K562 (cell line): ENCODE measurements around the gene PMPCA.

Experiments used
- ARHGAP35 ChIP-seq: fragments of 450-650 bp; IDR thresholded peaks from 2 replicates; pipeline ENCODE4 v1.6.1; 2018; ENCODE audit not compliant: partially characterized antibody
- FOS ChIP-seq: IDR thresholded peaks from 3 replicates; pipeline ENCODE4 v1.6.1; 2011; ENCODE audit not compliant: insufficient read length; ENCODE audit errors: extremely low read depth
- GTF2F1 ChIP-seq: IDR thresholded peaks from 2 replicates; pipeline ENCODE4 v1.6.1; 2011; ENCODE audit warnings: low read depth, low read length, improper control_type of control experiment
- POLR2A ChIP-seq: fragments of 450-650 bp; conservative IDR thresholded peaks from 2 replicates; pipeline ENCODE4 v1.6.1; 2016
- TCF3 ChIP-seq: sonication (generic); formaldehyde crosslinking; IDR thresholded peaks from 2 replicates; pipeline ENCODE4 v1.4.0; 2020; ENCODE audit warnings: mild to moderate bottlenecking, missing genetic modification reagents
- ZFP36 ChIP-seq: fragments of 150-350 bp; IDR thresholded peaks from 2 replicates; pipeline ENCODE4 v1.6.1; 2018; ENCODE audit warnings: low read length, low read depth; ENCODE audit not compliant: partially characterized antibody
- ZNF146 ChIP-seq: IDR thresholded peaks from one replicate; pipeline ENCODE4 v1.6.1; 2018; ENCODE audit warnings: missing compliant biosample characterization; ENCODE audit not compliant: unreplicated experiment
- TF ChIP-seq, protein P1 (sequence below): IDR thresholded peaks from 2 replicates; pipeline ENCODE4 v1.6.1; 2016; ENCODE audit warnings: missing genetic modification characterization, missing compliant biosample characterization
- TF ChIP-seq, protein P2 (sequence below), 3 experiments: IDR thresholded peaks in 2 of 3; conservative IDR thresholded peaks in 1 of 3; 2 replicates each; pipeline ENCODE4 v1.5.1; 2011 to 2012; ENCODE audit warnings: low read length in 3 of 3, mild to moderate bottlenecking in 3 of 3, control low read depth in 2 of 3, improper control_type of control experiment in 1 of 3, inconsistent platforms in 1 of 3, low read depth in 1 of 3, mixed read lengths in 1 of 3, moderate library complexity in 1 of 3; ENCODE audit not compliant: insufficient read depth in 2 of 3
- TF ChIP-seq, protein P3 (sequence below): fragments of 450-650 bp; IDR thresholded peaks from 2 replicates; pipeline ENCODE4 v1.6.1; 2016; ENCODE audit warnings: low read depth
- TF ChIP-seq, protein P4 (sequence below): fragments of 450-650 bp; IDR thresholded peaks from one replicate; pipeline ENCODE4 v1.6.1; 2018; ENCODE audit warnings: mild to moderate bottlenecking, moderate library complexity; ENCODE audit not compliant: partially characterized antibody

DNA sequence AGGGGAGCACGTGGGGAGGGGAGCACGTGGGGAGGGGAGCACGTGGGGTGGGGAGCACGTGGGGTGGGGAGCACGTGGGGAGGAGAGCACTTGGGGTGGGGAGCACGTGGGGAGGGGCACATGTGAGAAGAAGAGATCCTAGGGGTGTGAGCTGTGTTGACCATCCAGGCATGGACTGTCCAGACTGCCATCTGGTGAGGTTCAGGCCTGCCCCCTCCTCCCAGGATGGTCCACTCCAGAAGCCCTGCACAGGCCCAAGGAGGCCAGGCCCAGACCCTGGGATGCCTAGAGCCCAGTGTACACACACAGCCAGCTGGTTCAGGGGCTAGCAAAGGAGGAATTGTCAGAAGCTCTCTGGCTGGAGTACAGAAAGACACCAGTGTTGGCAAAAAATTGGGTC is 12.8 kb upstream of the PMPCA start:
- TF ChIP-seq, protein P1, sequence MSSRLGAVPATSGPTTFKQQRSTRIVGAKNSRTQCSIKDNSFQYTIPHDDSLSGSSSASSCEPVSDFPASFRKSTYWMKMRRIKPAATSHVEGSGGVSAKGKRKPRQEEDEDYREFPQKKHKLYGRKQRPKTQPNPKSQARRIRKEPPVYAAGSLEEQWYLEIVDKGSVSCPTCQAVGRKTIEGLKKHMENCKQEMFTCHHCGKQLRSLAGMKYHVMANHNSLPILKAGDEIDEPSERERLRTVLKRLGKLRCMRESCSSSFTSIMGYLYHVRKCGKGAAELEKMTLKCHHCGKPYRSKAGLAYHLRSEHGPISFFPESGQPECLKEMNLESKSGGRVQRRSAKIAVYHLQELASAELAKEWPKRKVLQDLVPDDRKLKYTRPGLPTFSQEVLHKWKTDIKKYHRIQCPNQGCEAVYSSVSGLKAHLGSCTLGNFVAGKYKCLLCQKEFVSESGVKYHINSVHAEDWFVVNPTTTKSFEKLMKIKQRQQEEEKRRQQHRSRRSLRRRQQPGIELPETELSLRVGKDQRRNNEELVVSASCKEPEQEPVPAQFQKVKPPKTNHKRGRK (tag), result no peak
- TF ChIP-seq, protein P2, sequence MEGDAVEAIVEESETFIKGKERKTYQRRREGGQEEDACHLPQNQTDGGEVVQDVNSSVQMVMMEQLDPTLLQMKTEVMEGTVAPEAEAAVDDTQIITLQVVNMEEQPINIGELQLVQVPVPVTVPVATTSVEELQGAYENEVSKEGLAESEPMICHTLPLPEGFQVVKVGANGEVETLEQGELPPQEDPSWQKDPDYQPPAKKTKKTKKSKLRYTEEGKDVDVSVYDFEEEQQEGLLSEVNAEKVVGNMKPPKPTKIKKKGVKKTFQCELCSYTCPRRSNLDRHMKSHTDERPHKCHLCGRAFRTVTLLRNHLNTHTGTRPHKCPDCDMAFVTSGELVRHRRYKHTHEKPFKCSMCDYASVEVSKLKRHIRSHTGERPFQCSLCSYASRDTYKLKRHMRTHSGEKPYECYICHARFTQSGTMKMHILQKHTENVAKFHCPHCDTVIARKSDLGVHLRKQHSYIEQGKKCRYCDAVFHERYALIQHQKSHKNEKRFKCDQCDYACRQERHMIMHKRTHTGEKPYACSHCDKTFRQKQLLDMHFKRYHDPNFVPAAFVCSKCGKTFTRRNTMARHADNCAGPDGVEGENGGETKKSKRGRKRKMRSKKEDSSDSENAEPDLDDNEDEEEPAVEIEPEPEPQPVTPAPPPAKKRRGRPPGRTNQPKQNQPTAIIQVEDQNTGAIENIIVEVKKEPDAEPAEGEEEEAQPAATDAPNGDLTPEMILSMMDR (IDR thresholded peaks at IDR 0.05 in 2 of 3, conservative IDR thresholded peaks at IDR 0.05 in 1 of 3; ENCODE audit: insufficient read depth in 2 of 3, low read depth in 1 of 3, low read length in 3 of 3), result no peak
- TF ChIP-seq POLR2A (no peak), TCF3 (CRISPR knock-in tag) (no peak), FOS (no peak), ZNF146 (CRISPR knock-in tag) (no peak), ZFP36 (no peak), GTF2F1 (no peak), ARHGAP35 (no peak)
- TF ChIP-seq, protein P3, sequence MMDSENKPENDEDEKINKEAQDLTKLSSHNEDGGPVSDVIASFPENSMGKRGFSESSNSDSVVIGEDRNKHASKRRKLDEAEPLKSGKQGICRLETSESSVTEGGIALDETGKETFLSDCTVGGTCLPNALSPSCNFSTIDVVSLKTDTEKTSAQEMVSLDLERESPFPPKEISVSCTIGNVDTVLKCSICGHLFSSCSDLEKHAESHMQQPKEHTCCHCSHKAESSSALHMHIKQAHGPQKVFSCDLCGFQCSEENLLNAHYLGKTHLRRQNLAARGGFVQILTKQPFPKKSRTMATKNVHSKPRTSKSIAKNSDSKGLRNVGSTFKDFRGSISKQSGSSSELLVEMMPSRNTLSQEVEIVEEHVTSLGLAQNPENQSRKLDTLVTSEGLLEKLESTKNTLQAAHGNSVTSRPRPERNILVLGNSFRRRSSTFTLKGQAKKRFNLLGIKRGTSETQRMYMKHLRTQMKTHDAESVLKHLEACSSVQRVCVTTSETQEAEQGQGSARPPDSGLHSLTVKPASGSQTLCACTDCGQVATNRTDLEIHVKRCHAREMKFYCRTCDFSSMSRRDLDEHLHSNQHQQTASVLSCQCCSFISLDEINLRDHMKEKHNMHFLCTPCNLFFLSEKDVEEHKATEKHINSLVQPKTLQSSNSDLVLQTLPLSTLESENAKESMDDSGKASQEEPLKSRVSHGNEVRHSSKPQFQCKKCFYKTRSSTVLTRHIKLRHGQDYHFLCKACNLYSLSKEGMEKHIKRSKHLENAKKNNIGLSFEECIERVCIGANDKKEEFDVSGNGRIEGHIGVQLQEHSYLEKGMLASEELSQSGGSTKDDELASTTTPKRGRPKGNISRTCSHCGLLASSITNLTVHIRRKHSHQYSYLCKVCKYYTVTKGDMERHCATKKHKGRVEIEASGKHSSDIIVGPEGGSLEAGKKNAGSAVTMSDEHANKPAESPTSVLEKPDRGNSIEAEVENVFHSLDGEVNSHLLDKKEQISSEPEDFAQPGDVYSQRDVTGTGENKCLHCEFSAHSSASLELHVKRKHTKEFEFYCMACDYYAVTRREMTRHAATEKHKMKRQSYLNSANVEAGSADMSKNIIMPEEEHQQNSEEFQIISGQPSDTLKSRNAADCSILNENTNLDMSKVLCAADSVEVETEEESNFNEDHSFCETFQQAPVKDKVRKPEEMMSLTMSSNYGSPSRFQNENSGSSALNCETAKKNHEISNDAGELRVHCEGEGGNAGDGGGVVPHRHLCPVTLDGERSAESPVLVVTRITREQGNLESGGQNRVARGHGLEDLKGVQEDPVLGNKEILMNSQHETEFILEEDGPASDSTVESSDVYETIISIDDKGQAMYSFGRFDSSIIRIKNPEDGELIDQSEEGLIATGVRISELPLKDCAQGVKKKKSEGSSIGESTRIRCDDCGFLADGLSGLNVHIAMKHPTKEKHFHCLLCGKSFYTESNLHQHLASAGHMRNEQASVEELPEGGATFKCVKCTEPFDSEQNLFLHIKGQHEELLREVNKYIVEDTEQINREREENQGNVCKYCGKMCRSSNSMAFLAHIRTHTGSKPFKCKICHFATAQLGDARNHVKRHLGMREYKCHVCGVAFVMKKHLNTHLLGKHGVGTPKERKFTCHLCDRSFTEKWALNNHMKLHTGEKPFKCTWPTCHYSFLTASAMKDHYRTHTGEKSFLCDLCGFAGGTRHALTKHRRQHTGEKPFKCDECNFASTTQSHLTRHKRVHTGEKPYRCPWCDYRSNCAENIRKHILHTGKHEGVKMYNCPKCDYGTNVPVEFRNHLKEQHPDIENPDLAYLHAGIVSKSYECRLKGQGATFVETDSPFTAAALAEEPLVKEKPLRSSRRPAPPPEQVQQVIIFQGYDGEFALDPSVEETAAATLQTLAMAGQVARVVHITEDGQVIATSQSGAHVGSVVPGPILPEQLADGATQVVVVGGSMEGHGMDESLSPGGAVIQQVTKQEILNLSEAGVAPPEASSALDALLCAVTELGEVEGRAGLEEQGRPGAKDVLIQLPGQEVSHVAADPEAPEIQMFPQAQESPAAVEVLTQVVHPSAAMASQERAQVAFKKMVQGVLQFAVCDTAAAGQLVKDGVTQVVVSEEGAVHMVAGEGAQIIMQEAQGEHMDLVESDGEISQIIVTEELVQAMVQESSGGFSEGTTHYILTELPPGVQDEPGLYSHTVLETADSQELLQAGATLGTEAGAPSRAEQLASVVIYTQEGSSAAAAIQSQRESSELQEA, result no peak
- TF ChIP-seq, protein P4, sequence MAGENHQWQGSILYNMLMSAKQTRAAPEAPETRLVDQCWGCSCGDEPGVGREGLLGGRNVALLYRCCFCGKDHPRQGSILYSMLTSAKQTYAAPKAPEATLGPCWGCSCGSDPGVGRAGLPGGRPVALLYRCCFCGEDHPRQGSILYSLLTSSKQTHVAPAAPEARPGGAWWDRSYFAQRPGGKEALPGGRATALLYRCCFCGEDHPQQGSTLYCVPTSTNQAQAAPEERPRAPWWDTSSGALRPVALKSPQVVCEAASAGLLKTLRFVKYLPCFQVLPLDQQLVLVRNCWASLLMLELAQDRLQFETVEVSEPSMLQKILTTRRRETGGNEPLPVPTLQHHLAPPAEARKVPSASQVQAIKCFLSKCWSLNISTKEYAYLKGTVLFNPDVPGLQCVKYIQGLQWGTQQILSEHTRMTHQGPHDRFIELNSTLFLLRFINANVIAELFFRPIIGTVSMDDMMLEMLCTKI, result no peak
